ENCODE results near the gene BMPR1A. TPM values are rescaled to one million over a fixed set of nuclear protein-coding genes. Genes with fewer than 3 reads are reported as not detected.

Gene BMPR1A
- total RNA-seq, 4 donors from 2014 or later, result 25.6 to 46.2 (median 34.7) TPM

GRCh38 chr10:86848747-86849146 is 92.3 kb downstream of the BMPR1A start:
- no peak for TF ChIP-seq CTCF (IDR thresholded peaks at IDR 0.05; ENCODE audit: low read depth)

DNA sequence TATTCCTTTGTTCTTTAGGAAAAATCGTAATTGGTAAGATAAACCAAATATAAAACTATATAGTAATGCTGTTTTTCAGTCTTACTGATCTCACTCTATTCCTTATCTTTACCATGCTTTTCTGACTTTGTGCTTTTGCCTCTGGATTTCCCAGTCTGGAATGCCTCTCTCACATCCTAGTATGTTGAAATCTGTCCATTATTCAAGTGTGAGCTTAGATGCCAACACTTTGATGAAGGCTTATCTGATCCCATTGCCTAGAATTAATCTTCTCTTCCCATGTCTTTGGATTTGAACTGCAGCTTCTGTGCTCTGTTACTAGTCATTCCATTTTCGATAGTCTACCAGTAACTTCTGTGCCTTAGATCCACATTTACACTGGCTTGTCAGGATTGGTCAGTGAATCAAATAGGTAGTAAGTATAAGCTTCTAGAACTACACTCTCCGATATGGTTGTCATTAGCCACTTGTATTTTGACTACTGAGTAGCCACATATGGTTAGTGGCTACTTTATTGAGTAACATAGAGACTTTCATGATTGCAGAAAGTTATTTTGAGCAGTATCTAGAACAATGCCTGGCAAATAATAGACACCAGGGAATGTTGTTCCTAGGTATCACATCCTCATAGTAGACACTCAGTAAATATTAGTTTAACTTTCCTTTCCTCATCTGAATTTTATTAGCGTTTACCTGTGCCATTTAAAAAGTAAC is 92.9 kb downstream of the BMPR1A start:
- no peak for TF ChIP-seq CTCF (IDR thresholded peaks at IDR 0.05; ENCODE audit: low read depth)

DNA sequence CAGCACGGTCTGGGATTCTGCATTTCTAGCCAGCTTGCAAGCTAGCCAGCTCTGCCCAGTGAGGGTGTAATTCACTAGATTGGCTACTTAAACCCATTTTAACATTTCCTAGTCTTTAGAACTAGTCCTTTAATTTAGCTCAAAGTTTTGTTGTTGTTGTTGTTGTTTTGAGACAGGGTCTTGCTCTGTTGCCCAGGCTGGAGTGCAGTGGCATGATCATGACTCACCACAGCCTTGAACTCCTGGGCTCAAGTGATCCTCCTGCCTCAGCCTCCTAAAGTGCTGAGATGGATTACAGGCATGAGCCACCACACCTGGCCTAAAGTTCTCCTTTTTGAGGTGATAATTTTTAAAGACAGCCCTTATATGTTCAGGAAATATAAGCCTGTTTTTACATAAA is 94.1 kb downstream of the BMPR1A start:
- no peak for TF ChIP-seq CTCF (IDR thresholded peaks at IDR 0.05; ENCODE audit: low read depth)

- TF ChIP-seq CTCF (IDR thresholded peaks at IDR 0.05; ENCODE audit: low read depth), result no peak
These were observed 95.1 kb downstream of the BMPR1A start for GRCh38 chr10:86851328-86852207.

- no peak for TF ChIP-seq CTCF (IDR thresholded peaks at IDR 0.05; ENCODE audit: low read depth)
These were observed 99.1 kb downstream of the BMPR1A start for GRCh38 chr10:86855513-86855912.

GRCh38 chr10:86856156-86856555 is 99.7 kb downstream of the BMPR1A start:
- TF ChIP-seq CTCF (IDR thresholded peaks at IDR 0.05; ENCODE audit: low read depth), result no peak

DNA sequence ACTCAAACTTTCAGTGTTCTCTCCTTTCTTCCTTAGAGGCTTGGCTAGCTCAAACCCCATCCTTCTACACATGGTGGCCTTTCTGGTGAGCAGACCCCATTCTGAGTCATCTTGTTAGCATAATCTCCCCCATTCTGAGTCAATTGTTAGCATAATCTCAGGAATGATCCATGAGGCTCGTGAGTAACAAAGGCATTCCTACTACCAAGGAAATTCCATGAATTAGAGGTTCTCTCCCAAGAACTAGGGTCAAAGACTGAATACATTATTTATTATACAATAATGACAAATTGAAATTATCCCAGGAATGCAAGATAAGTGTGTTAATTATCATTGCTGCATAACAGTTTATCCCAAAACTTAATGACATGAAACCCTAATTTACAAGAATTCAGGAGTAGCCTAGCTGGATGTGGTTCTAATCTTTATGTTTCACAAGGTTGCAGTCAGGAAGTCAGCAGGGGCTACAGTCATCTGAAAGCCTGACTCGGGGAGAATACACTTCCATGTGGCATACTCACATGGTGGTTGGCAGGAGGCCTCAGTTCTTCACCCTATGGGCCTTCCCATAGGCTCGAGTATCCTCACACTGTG is 100.8 kb downstream of the BMPR1A start:
- no peak for TF ChIP-seq CTCF (IDR thresholded peaks at IDR 0.05; ENCODE audit: low read depth)
